SJCRH30 (cell line): ENCODE measurements around the gene TRIM77. TPM values are rescaled to one million over a fixed set of nuclear protein-coding genes. Genes with fewer than 3 reads are reported as not detected.
"Not testable (repeated sequence)": the region's sequence is repeated elsewhere in the genome, so short reads cannot be mapped to it uniquely, and the experiment has no call there.

ENCODE experiments used
- DNase-seq, 2 experiments: peaks; one replicate each; pipeline ENCODE4 v3.0.0-alpha.2; 2015 to 2020
- H3K27ac ChIP-seq: fragments of 250-450 bp; sonication (Bioruptor Pico); 2 replicates; pipeline ENCODE4 v1.5.1; 2020; ENCODE audit warnings: mild to moderate bottlenecking, moderate library complexity
- H3K27me3 ChIP-seq: fragments of 250-450 bp; sonication (Bioruptor Pico); 2 replicates; pipeline ENCODE4 v1.5.1; 2020; ENCODE audit warnings: mild to moderate bottlenecking, moderate library complexity
- H3K36me3 ChIP-seq: fragments of 250-450 bp; sonication (Bioruptor Pico); 2 replicates; pipeline ENCODE4 v1.5.1; 2020; ENCODE audit warnings: mild to moderate bottlenecking, moderate library complexity
- H3K4me1 ChIP-seq: fragments of 250-450 bp; sonication (Bioruptor Pico); 2 replicates; pipeline ENCODE4 v1.5.1; 2020; ENCODE audit warnings: mild to moderate bottlenecking, moderate library complexity
- H3K4me3 ChIP-seq: fragments of 250-450 bp; sonication (Bioruptor Pico); 2 replicates; pipeline ENCODE4 v1.5.1; 2020; ENCODE audit warnings: mild to moderate bottlenecking, moderate library complexity
- H3K9me3 ChIP-seq: fragments of 250-450 bp; sonication (Bioruptor Pico); replicated peaks from 2 replicates; pipeline ENCODE4 v1.5.1; 2020; ENCODE audit warnings: mild to moderate bottlenecking, moderate library complexity
- total RNA-seq: library from RNA; depleted of rRNA; stranded (reverse); fragments of >200 nt; shearing (Covaris generic); gene quantifications from 2 replicates; pipeline ENCODE4 v1.2.3, GENCODE V29; 2014; rRNA removed

Gene TRIM77
- total RNA-seq, 1 experiment from 2014 or later = not detected

- not testable (repeated sequence) for DNase-seq, H3K27ac ChIP-seq, H3K4me3 ChIP-seq, H3K9me3 ChIP-seq, H3K36me3 ChIP-seq, H3K27me3 ChIP-seq, H3K4me1 ChIP-seq
Observed at GRCh38 chr11:89750822-89751221, 40.7 kb downstream of the TRIM77 start.

Other genes with a start within 250 kb of the TRIM77 start
- not detected in 2 replicates for gene NOX4, start 218.9 kb upstream of the TRIM77 start, total RNA-seq
- gene TRIM49, start 98.3 kb downstream of the TRIM77 start, total RNA-seq = not detected in 2 replicates
- not detected in 2 replicates for gene TRIM64B, start 168.2 kb downstream of the TRIM77 start, total RNA-seq
- gene TRIM49D1, start 211.9 kb downstream of the TRIM77 start, total RNA-seq = not detected in 2 replicates
- not detected in 2 replicates for gene TRIM49D2, start 213.8 kb downstream of the TRIM77 start, total RNA-seq